HEK293 (cell line): ENCODE measurements around the gene TMC6.

ENCODE experiments used
- CTCF ChIA-PET: fragments of 350-600 bp; formaldehyde crosslinking; extraction: SDS; loops from one replicate; lab custom pipeline; 2021; ENCODE audit warnings: antibody characterized with exemption; lab: Yijun Ruan, JAX
- POLR2A ChIA-PET: fragments of 300-600 bp; formaldehyde crosslinking; extraction: SDS; loops from one replicate; lab custom pipeline; 2020; ENCODE audit warnings: antibody characterized with exemption, inconsistent platforms; lab: Yijun Ruan, JAX
- H3K27ac ChIP-seq: fragments of 200-500 bp; sonication (Bioruptor generic); 2 replicates; pipeline ENCODE4 v1.5.1; 2014; ENCODE audit warnings: low read depth, low read length, control low read depth, inconsistent platforms; ENCODE audit errors: extremely low read depth
- H3K36me3 ChIP-seq, 2 experiments: fragments of 200-500 bp in 1 of 2; sonication (Bioruptor generic) in 1 of 2; 1 replicate in 1 of 2; 2 replicates in 1 of 2; pipeline ENCODE4 v1.5.1; 2014 to 2017; ENCODE audit warnings: inconsistent platforms in 2 of 2, low read length in 2 of 2; ENCODE audit not compliant: control insufficient read depth in 2 of 2, insufficient read depth in 1 of 2
- H3K4me1 ChIP-seq: fragments of 200-500 bp; sonication (Bioruptor generic); 2 replicates; pipeline ENCODE4 v1.5.1; 2014; ENCODE audit warnings: mild to moderate bottlenecking, low read length, inconsistent platforms; ENCODE audit not compliant: control insufficient read depth, insufficient read depth
- H3K4me3 ChIP-seq: 2 replicates; pipeline ENCODE4 v1.5.1; 2011; ENCODE audit warnings: low read depth, mild to moderate bottlenecking, control low read depth, low read length, moderate library complexity
- H3K9me3 ChIP-seq: fragments of 200-500 bp; sonication (Bioruptor generic); 2 replicates; pipeline ENCODE4 v1.5.1; 2014; ENCODE audit warnings: low read depth, low read length, inconsistent platforms; ENCODE audit not compliant: control insufficient read depth, insufficient read depth
- INSM2 ChIP-seq: fragments of 450-650 bp; formaldehyde crosslinking; IDR thresholded peaks from 2 replicates; pipeline ENCODE4 v1.5.1; 2016; ENCODE audit warnings: missing biosample characterization, missing genetic modification characterization
- PRDM4 ChIP-seq: fragments of 450-650 bp; formaldehyde crosslinking; IDR thresholded peaks from 2 replicates; pipeline ENCODE4 v1.5.1; 2017; ENCODE audit warnings: missing biosample characterization, missing genetic modification characterization
- PRDM6 ChIP-seq: fragments of 450-650 bp; formaldehyde crosslinking; IDR thresholded peaks from 2 replicates; pipeline ENCODE4 v1.5.1; 2017; ENCODE audit warnings: missing biosample characterization, missing genetic modification characterization
- SALL2 ChIP-seq: fragments of 450-650 bp; formaldehyde crosslinking; IDR thresholded peaks from 2 replicates; pipeline ENCODE4 v1.5.0; 2017; ENCODE audit warnings: missing biosample characterization, mild to moderate bottlenecking, missing genetic modification characterization, borderline replicate concordance
- SP7 ChIP-seq: fragments of 450-650 bp; formaldehyde crosslinking; IDR thresholded peaks from 2 replicates; pipeline ENCODE4 v1.5.1; 2016; ENCODE audit warnings: missing biosample characterization, missing genetic modification characterization
- ZBTB6 ChIP-seq: fragments of 450-650 bp; formaldehyde crosslinking; IDR thresholded peaks from 2 replicates; pipeline ENCODE4 v1.5.1; 2017; ENCODE audit warnings: missing biosample characterization, missing genetic modification characterization
- ZNF112 ChIP-seq: fragments of 450-650 bp; formaldehyde crosslinking; IDR thresholded peaks from 2 replicates; pipeline ENCODE4 v1.5.0; 2017; ENCODE audit warnings: missing biosample characterization, missing genetic modification characterization
- ZNF133 ChIP-seq: fragments of 450-650 bp; formaldehyde crosslinking; IDR thresholded peaks from 2 replicates; pipeline ENCODE4 v1.5.1; 2016; ENCODE audit warnings: missing biosample characterization, missing genetic modification characterization
- ZNF18 ChIP-seq: fragments of 450-650 bp; formaldehyde crosslinking; IDR thresholded peaks from 2 replicates; pipeline ENCODE4 v1.5.1; 2016; ENCODE audit warnings: missing biosample characterization, missing genetic modification characterization
- ZNF280D ChIP-seq: fragments of 450-650 bp; formaldehyde crosslinking; IDR thresholded peaks from 2 replicates; pipeline ENCODE4 v1.5.1; 2016; ENCODE audit warnings: missing biosample characterization, missing genetic modification characterization
- ZNF518A ChIP-seq: fragments of 450-650 bp; formaldehyde crosslinking; conservative IDR thresholded peaks from 2 replicates; pipeline ENCODE4 v1.5.1; 2016; ENCODE audit warnings: low read depth, missing biosample characterization, missing genetic modification characterization
- ZNF544 ChIP-seq: fragments of 450-650 bp; formaldehyde crosslinking; IDR thresholded peaks from 2 replicates; pipeline ENCODE4 v1.5.0; 2017; ENCODE audit warnings: missing biosample characterization, missing genetic modification characterization
- ZNF792 ChIP-seq: fragments of 450-650 bp; formaldehyde crosslinking; IDR thresholded peaks from 2 replicates; pipeline ENCODE4 v1.5.1; 2016; ENCODE audit warnings: missing biosample characterization, missing genetic modification characterization
- ZSCAN23 ChIP-seq: fragments of 450-650 bp; formaldehyde crosslinking; IDR thresholded peaks from 2 replicates; pipeline ENCODE4 v1.5.1; 2016; ENCODE audit warnings: missing biosample characterization, missing genetic modification characterization

The TMC6 gene

GRCh38 chr17:78118801-78119241, 9.7 kb downstream of the TMC6 start (continued):
- TF ChIP-seq PRDM6 (tag by site-specific recombination), result no peak
- TF ChIP-seq ZNF792 (tag by site-specific recombination), result no peak
- no peak for TF ChIP-seq INSM2
- no peak for TF ChIP-seq ZNF518A (tag by site-specific recombination)
- no peak for TF ChIP-seq PRDM4
- no peak for TF ChIP-seq ZNF544 (tag by site-specific recombination)
- no peak for TF ChIP-seq ZBTB6 (tag by site-specific recombination)

- Histone ChIP-seq H3K4me1 (no peaks in the 10 kb centered on the region), H3K9me3 (no peaks in the 10 kb centered on the region), H3K36me3 (peaks cover 0 to 3% of the 10 kb centered on the region in 2 experiments; a peak in 2 of 3 replicates), H3K27ac (no peak overlapping the region), H3K4me3 (no peak overlapping the region)
- ChIA-PET CTCF (interaction anchor here (1.0 to 5.3 kb wide), 5 partner anchors 8 to 133 kb away, joined by 3 to 53 read pairs (median 4); no protein-coding TSS in a partner anchor), POLR2A (no interaction called here)
- TF ChIP-seq ZSCAN23 (tag by site-specific recombination), result no peak
- TF ChIP-seq PRDM6 (tag by site-specific recombination), result no peak
- no peak for TF ChIP-seq ZNF112 (tag by site-specific recombination)
- TF ChIP-seq SALL2 (tag by site-specific recombination), result no peak
- no peak for TF ChIP-seq SP7
- no peak for TF ChIP-seq ZNF280D (tag by site-specific recombination)
- no peak for TF ChIP-seq ZNF133 (tag by site-specific recombination)
- TF ChIP-seq ZNF18 (tag by site-specific recombination), result no peak
Measured at GRCh38 chr17:78117027-78117981, 11.3 kb downstream of the TMC6 start.
